Measurements from ENCODE around the gene LRBA. TPM values are rescaled to one million over a fixed set of nuclear protein-coding genes. Genes with fewer than 3 reads are reported as not detected.

Gene LRBA
- total RNA-seq, 1 donor from 2014 or later = 28.2 TPM

- Mint-ChIP-seq H3K36me3 (ENCODE audit: low read depth) (peaks cover 25% of the 10 kb centered on the region), H3K27me3 (ENCODE audit: low read depth) (no peaks in the 10 kb centered on the region), H3K4me1 (no peaks in the 10 kb centered on the region), H3K9me3 (peaks cover 4% of the 10 kb centered on the region), H3K4me3 (no peak overlapping the region), H3K27ac (ENCODE audit: unreplicated experiment) (no peak overlapping the region)
- DNase-seq (ENCODE audit: low read depth, low spot score) = no peak
- TF ChIP-seq CTCF (conservative IDR thresholded peaks at IDR 0.05) = no peak
These were observed 186.9 kb downstream of the LRBA start for GRCh38 chr4:150828159-150828558.

GRCh38 chr4:150827226-150827625 lies 187.9 kb downstream of the LRBA start:
- TF ChIP-seq CTCF (conservative IDR thresholded peaks at IDR 0.05) = no peak
- Mint-ChIP-seq H3K27ac (ENCODE audit: unreplicated experiment) (no peak overlapping the region), H3K4me1 (no peaks in the 10 kb centered on the region), H3K4me3 (no peak overlapping the region), H3K27me3 (ENCODE audit: low read depth) (no peaks in the 10 kb centered on the region), H3K36me3 (ENCODE audit: low read depth) (peaks cover 25% of the 10 kb centered on the region), H3K9me3 (peaks cover 4% of the 10 kb centered on the region)
- DNase-seq (ENCODE audit: low read depth, low spot score) = no peak

- no peaks in the 10 kb centered on the region for H3K27me3 Mint-ChIP-seq (ENCODE audit: low read depth)
- H3K36me3 Mint-ChIP-seq (ENCODE audit: low read depth) = peaks cover 25% of the 10 kb centered on the region
- no peak overlapping the region for H3K4me3 Mint-ChIP-seq
- no peak overlapping the region for H3K27ac Mint-ChIP-seq (ENCODE audit: unreplicated experiment)
- TF ChIP-seq CTCF (conservative IDR thresholded peaks at IDR 0.05) = no peak
- no peaks in the 10 kb centered on the region for H3K4me1 Mint-ChIP-seq
- DNase-seq (ENCODE audit: low read depth, low spot score) = no peak
- peaks cover 4% of the 10 kb centered on the region for H3K9me3 Mint-ChIP-seq
These were observed 188.8 kb downstream of the LRBA start for GRCh38 chr4:150826306-150826705.

- Mint-ChIP-seq H3K4me3 (no peak overlapping the region), H3K36me3 (ENCODE audit: low read depth) (peaks cover 15% of the 10 kb centered on the region), H3K4me1 (no peaks in the 10 kb centered on the region), H3K9me3 (peaks cover 4% of the 10 kb centered on the region), H3K27me3 (ENCODE audit: low read depth) (no peaks in the 10 kb centered on the region), H3K27ac (ENCODE audit: unreplicated experiment) (no peak overlapping the region)
- no peak for TF ChIP-seq CTCF (conservative IDR thresholded peaks at IDR 0.05)
- DNase-seq (ENCODE audit: low read depth, low spot score) = no peak
These were observed 192.7 kb downstream of the LRBA start for GRCh38 chr4:150822407-150822806.

- no peak overlapping the region for H3K4me3 Mint-ChIP-seq
- no peaks in the 10 kb centered on the region for H3K27me3 Mint-ChIP-seq (ENCODE audit: low read depth)
- H3K9me3 Mint-ChIP-seq = peaks cover 4% of the 10 kb centered on the region
These were observed 193.4 kb downstream of the LRBA start for GRCh38 chr4:150821641-150822040.

More at GRCh38 chr4:150821641-150822040, 193.4 kb downstream of the LRBA start:
- DNase-seq (ENCODE audit: low read depth, low spot score) = no peak
- no peak for TF ChIP-seq CTCF (conservative IDR thresholded peaks at IDR 0.05)
- no peak overlapping the region for H3K27ac Mint-ChIP-seq (ENCODE audit: unreplicated experiment)
- H3K4me1 Mint-ChIP-seq = no peaks in the 10 kb centered on the region
- peaks cover 8% of the 10 kb centered on the region for H3K36me3 Mint-ChIP-seq (ENCODE audit: low read depth)
